GM19351 (cell line): Measurements from ENCODE around the gene RAP2C.
"Not testable (repeated sequence)": the region's sequence is repeated elsewhere in the genome, so short reads cannot be mapped to it uniquely, and the experiment has no call there.

ENCODE experiments used
- ATAC-seq: cut with Tn5 transposase; IDR thresholded peaks from one replicate; pipeline ENCODE4 v1.9.1; 2021; ENCODE audit warnings: mild to moderate bottlenecking, moderate library complexity; ENCODE audit not compliant: unreplicated experiment

The RAP2C gene

GRCh38 chrX:132200976-132201375, 18.3 kb downstream of the RAP2C start:
- no peak for ATAC-seq

GRCh38 chrX:132199941-132200340, 19.3 kb downstream of the RAP2C start:
- no peak for ATAC-seq

DNA sequence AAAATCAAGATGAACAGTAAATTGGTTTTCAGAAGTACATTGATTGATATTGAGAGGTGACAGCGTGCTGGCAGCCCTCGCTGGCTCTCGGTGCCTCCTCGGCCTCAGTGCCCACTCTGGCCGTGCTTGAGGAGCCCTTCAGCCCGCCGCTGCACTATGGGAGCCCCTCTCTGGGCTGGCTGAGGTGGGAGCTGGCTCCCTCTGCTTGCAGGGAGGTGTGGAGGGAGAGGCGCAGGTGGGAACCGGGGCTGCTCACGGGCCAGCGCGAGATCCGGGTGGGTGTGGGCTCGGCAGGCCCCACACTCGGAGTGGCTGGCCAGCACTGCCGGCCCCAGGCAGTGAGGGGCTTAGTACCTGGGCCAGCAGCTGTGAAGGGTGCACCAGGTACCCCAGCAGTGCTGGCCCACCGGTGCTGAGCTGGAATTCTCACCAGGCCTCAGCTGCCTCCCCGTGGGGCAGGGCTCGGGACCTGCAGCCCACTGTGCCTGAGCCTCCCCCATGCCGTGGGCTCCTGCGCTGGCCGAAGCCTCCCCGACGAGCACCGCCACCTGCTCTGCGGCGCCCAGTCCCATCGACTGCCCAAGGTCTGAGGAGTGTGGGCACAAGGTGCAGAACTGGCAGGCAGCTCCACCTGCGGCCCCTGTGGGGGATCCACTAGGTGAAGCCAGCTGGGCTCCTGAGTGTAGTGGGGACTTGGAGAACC, 25.2 kb downstream of the RAP2C start:
- ATAC-seq: no peak

DNA sequence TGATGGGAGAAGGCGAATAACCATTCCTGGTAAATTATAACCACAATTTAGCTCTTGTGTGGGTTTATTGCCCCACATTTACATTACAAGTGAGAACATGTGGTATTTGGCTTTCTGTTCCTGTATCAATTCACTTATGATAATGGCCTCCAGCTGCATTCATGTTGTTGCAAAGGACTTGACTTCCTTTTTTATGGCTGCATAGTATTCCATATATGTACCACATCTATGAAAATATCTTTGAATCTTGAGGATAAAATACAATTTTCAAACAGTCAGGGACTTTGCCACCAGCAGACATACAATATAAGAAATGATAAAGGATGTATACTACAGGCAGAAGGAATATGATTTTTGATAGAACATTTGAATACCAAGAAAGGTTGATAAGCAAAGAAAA, 27.3 kb downstream of the RAP2C start:
- no peak for ATAC-seq

DNA sequence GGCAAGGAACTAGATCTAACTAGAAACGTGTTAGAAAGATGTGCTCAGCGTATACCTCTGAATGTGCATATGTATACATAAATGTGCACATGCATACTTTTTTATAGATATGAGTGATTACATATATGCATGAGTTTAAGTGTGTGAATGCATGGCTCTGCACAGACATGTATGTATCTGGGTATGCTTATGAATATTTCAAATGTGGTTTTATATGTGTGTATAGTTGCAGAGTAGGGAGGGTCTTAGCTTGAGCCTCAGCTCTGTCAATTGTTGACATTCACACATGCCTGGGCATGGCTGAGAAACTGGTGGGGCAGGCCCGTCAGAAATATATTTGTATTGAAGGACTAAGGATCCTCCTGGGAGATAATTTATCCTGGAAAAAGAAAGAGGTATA, 31.1 kb downstream of the RAP2C start:
- ATAC-seq: no peak

- no peak for ATAC-seq
These were observed 31.8 kb downstream of the RAP2C start for GRCh38 chrX:132187451-132187850.

- no peak for ATAC-seq
These were observed 34.4 kb downstream of the RAP2C start for GRCh38 chrX:132184871-132185270.

DNA sequence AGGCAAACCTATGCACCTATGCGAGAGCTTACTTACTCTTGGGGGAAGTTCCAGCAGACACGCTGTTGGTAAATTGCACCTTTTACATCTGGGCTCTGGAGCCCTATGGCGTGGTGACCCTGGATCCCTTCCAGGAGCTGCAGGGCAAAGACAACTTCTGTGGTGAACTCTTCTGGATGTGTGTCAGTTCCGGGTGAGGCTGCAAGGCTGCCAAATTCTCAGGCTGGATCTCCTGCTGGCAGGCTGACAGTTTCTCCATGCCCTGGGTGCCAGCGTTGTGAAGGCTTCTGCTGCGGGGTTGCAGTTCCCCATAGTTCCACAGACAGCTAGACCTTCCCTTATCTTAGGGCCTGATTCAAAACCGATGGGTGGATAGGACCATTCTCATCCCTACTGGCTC, 37.9 kb downstream of the RAP2C start:
- no peak for ATAC-seq

DNA sequence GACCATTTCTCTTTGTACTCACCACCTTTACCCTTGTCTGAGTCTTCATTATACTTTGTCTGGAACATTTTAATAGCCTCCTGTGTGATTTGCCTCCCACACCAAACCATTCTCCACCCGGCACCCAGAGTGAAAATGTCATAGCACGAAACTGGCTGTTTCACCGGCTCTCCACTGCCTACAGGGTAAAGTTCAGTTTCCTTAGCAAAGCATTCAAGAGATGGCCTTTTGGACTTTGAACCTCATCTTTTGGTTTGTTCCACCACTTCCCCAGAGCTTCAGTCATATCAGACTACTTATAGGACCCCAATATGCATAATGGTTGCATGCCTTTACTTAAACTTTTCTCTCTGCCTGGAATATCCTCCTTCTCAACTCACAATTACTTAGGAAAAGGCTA, 38.3 kb downstream of the RAP2C start:
- no peak for ATAC-seq

GRCh38 chrX:132173647-132174046, 45.6 kb downstream of the RAP2C start:
- ATAC-seq: no peak

DNA sequence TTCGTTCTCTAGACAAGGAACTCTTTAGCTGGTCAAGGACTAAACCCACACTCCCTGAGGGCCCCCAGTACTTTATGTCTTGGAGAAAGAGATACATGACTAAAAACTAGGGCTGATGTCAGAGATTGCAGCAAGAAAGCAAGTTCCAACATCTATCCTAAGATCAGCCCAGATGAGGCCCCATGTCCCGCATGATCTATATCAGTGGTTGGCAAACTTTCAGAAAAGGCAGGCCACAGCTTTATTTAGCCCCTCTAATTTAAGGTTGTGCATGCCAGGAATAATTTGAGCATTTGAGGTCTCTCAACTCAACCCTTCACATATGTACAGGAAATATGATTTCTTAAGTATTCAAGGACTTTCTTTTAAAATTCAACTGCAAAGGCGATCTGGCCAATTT, 47.4 kb downstream of the RAP2C start:
- no peak for ATAC-seq

DNA sequence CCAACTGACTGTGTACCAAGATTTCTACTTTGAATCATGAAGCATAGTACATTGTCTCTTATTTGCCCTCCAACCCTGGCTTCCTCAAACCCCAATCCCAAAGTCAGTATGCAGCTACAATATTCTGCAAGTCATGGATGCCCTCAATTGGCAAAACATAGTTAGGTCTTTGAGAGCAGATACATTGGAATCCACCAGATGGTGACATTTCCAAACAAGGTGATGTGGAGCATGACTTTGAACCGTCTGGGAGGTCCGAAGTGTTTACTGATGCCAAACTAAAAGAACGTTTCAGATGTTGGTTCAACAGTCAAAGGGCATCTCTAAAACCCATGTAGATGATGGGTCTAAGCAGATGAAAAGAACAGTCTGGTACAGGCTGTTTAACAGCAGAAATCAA, 47.8 kb downstream of the RAP2C start:
- ATAC-seq: no peak

- no peak for ATAC-seq
These were observed 49.7 kb downstream of the RAP2C start for GRCh38 chrX:132169554-132169953.

DNA sequence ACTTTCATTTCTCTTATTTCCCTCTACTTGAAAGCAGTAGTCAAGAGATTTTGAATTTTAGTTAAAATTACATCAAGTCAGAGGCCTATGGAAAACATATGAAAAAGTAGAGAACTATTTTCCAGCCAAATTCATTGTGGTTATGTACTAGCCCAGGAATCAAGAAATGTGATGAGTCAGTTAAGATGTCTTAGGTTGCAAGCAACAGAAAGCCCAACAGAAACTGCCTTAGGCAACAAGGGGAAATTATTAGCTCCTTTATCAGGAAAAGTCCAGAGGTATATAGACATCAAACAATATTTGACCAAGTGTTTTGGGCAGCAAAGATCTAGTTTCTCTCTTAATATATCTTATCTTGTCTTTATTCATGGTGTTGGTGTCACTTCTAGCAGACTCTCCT, 53.6 kb downstream of the RAP2C start:
- ATAC-seq: no peak

DNA sequence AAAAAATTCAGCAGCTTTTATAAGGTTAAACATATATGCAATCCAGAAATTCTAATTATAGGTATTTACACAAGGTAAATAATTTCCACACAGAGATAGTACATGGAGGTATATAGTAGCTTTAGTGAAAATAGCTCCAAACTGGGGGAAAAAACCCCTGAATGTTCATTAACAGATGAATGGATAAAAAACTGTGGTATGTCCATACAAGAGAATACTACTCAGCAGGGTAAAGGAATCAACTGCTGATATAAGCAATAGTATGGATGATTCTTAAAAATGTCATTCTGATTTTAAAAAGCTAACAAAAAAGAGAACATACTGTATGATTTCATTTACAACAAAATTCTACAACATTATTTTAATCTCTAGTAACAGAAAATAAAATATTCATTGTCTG, 54.2 kb downstream of the RAP2C start:
- ATAC-seq: no peak

- ATAC-seq: not testable (repeated sequence)
These were observed 56.2 kb downstream of the RAP2C start for GRCh38 chrX:132163094-132163493.

GRCh38 chrX:132153166-132153565, 66.1 kb downstream of the RAP2C start:
- no peak for ATAC-seq
